ENCODE data around the gene CNTNAP2.
"Not testable (repeated sequence)": the region's sequence is repeated elsewhere in the genome, so short reads cannot be mapped to it uniquely, and the experiment has no call there.

The CNTNAP2 gene

GRCh38 chr7:148422030-148422429 is 2305.4 kb downstream of the CNTNAP2 start:
- DNase-seq (ENCODE audit: low read depth) = no peak
- no peak overlapping the region for H3K4me3 ChIP-seq (ENCODE audit: control insufficient read depth, low read depth, low read length)
- TF ChIP-seq, protein P1, sequence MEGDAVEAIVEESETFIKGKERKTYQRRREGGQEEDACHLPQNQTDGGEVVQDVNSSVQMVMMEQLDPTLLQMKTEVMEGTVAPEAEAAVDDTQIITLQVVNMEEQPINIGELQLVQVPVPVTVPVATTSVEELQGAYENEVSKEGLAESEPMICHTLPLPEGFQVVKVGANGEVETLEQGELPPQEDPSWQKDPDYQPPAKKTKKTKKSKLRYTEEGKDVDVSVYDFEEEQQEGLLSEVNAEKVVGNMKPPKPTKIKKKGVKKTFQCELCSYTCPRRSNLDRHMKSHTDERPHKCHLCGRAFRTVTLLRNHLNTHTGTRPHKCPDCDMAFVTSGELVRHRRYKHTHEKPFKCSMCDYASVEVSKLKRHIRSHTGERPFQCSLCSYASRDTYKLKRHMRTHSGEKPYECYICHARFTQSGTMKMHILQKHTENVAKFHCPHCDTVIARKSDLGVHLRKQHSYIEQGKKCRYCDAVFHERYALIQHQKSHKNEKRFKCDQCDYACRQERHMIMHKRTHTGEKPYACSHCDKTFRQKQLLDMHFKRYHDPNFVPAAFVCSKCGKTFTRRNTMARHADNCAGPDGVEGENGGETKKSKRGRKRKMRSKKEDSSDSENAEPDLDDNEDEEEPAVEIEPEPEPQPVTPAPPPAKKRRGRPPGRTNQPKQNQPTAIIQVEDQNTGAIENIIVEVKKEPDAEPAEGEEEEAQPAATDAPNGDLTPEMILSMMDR (conservative IDR thresholded peaks at IDR 0.05; ENCODE audit: control insufficient read depth, insufficient read depth, low read depth, low read length) = no peak

DNA sequence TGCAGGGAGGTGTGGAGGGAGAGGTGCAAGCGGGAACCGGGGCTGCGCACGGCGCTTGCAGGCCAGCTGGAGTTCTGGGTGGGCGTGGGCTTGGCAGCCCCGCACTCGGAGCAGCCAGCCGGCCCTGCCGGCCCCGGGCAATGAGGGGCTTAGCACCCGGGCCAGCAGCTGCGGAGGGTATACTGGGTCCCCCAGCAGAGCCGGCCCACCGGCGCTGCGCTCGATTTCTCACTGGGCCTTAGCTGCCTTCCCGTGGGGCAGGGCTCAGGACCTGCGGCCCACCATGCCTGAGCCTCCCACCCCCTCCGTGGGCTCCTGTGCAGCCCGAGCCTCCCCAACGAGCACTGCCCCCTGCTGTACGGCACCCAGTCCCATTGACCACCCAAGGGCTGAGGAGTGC is 2309.8 kb downstream of the CNTNAP2 start:
- not testable (repeated sequence) for H3K4me3 ChIP-seq (ENCODE audit: control insufficient read depth, low read depth, low read length); DNase-seq (ENCODE audit: low read depth)

GRCh38 chr7:148430690-148431089 is 2314.1 kb downstream of the CNTNAP2 start:
- DNase-seq (ENCODE audit: low read depth); H3K4me3 ChIP-seq (ENCODE audit: control insufficient read depth, low read depth, low read length): not testable (repeated sequence)

DNA sequence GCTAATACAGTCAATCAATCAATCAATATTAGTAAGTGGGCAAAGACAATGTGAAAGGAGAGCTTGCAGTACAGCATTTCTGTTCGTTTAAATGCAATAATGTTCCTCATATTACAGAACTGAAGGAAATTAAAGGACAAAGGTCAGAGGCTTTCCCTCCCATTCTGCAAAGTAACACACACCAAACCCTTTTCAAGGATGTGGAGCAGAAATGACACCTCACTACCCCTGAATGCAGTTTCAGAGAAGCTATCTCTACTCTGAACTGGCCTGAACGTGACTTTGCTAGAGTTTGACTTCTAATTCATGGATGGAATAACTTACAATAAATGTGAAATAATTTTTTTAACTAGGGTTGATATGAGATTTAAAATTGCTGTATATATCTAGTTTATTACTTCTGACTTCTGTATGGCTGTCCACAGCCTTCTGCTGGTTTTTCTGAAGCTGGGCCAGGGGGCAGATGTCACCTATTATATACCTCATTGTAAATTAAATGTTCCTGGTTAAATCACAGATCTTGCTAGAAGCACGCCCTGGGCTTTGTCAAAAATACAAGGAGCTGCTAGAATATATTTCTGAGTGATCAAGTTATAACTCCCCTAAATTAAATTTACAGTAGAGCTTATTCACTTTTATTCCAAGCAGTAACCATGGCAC is 2317.1 kb downstream of the CNTNAP2 start:
- H3K4me3 ChIP-seq (ENCODE audit: control insufficient read depth, low read depth, low read length) = no peak overlapping the region
- TF ChIP-seq, protein P1 (conservative IDR thresholded peaks at IDR 0.05; ENCODE audit: control insufficient read depth, insufficient read depth, low read depth, low read length) = no peak
- no peak for DNase-seq (ENCODE audit: low read depth)

DNA sequence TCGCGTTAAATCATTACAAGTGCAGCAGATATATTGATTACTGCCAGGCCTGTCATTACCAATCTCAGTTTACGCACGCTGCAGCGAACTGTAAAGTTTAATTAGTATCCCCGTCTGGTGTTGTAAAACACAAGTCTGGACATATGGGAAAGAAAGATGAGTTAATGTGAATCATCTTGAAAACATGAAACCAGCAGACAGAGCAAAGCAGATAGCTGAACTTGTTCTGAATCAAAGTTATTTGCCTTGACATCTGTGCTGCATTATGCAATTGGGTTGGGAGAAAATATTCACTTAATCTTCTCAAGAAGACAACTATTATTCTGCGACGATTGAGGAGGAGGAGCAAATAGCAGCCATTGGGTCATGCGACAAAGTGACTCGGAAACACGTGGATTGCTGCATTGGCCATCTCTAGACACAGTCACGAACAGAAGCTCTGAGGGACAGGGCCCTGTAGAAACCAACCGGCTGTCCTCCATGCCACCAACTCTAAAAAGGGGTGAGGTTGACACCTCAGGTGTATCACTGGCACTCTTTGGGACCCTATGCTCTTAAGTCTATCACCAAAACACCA is 2317.7 kb downstream of the CNTNAP2 start:
- no peak overlapping the region for H3K4me3 ChIP-seq (ENCODE audit: control insufficient read depth, low read depth, low read length)
- TF ChIP-seq, protein P1 (conservative IDR thresholded peaks at IDR 0.05; ENCODE audit: control insufficient read depth, insufficient read depth, low read depth, low read length) = no peak
- peak; percentile 58 for DNase-seq (ENCODE audit: low read depth)

GRCh38 chr7:148434887-148435286 is 2318.3 kb downstream of the CNTNAP2 start:
- H3K4me3 ChIP-seq (ENCODE audit: control insufficient read depth, low read depth, low read length) = no peak overlapping the region
- no peak for DNase-seq (ENCODE audit: low read depth)
- TF ChIP-seq, protein P1 (conservative IDR thresholded peaks at IDR 0.05; ENCODE audit: control insufficient read depth, insufficient read depth, low read depth, low read length) = no peak

GRCh38 chr7:148435715-148436114 is 2319.1 kb downstream of the CNTNAP2 start:
- no peak overlapping the region for H3K4me3 ChIP-seq (ENCODE audit: control insufficient read depth, low read depth, low read length)
- DNase-seq (ENCODE audit: low read depth) = no peak
- TF ChIP-seq, protein P1 (conservative IDR thresholded peaks at IDR 0.05; ENCODE audit: control insufficient read depth, insufficient read depth, low read depth, low read length) = no peak

GRCh38 chr7:148436135-148436534 is 2319.5 kb downstream of the CNTNAP2 start:
- DNase-seq (ENCODE audit: low read depth) = no peak
- no peak overlapping the region for H3K4me3 ChIP-seq (ENCODE audit: control insufficient read depth, low read depth, low read length)
- TF ChIP-seq, protein P1 (conservative IDR thresholded peaks at IDR 0.05; ENCODE audit: control insufficient read depth, insufficient read depth, low read depth, low read length) = no peak

Measured in fibroblast of mammary gland (primary cell).